Astrocyte (in vitro differentiated cells and primary cell): ENCODE measurements around the gene NUSAP1. TPM values are rescaled to one million over a fixed set of nuclear protein-coding genes. Genes with fewer than 3 reads are reported as not detected.
"Not testable (repeated sequence)": the region's sequence is repeated elsewhere in the genome, so short reads cannot be mapped to it uniquely, and the experiment has no call there.

Experiments used
- DNase-seq: peaks from one replicate; pipeline ENCODE4 v3.0.0-alpha.2; 2010; ENCODE audit warnings: low read depth
- FAIRE-seq: peaks from 2 replicates; lab custom pipeline; 2011; peaks lifted over from hg19 to GRCh38; lab: Jason Lieb, UNC
- H2AFZ ChIP-seq: 2 replicates; pipeline ENCODE4 v1.6.0; 2012; ENCODE audit warnings: low read depth, low read length, inconsistent platforms
- H3K27ac ChIP-seq: 2 replicates; pipeline ENCODE4 v1.5.1; 2011; ENCODE audit warnings: low read depth, low read length, inconsistent platforms
- H3K27me3 ChIP-seq: 2 replicates; pipeline ENCODE4 v1.6.0; 2011; ENCODE audit warnings: low read length, inconsistent platforms; ENCODE audit not compliant: insufficient read depth
- H3K36me3 ChIP-seq: 2 replicates; pipeline ENCODE4 v1.5.1; 2011; ENCODE audit warnings: low read length, inconsistent platforms; ENCODE audit not compliant: insufficient read depth
- H3K4me1 ChIP-seq: 2 replicates; pipeline ENCODE4 v1.5.1; 2011; ENCODE audit warnings: low read length, inconsistent platforms; ENCODE audit not compliant: insufficient read depth
- H3K4me2 ChIP-seq: 2 replicates; pipeline ENCODE4 v1.6.0; 2012; ENCODE audit warnings: low read length, inconsistent platforms
- H3K4me3 ChIP-seq: 2 replicates; pipeline ENCODE4 v1.5.1; 2011; ENCODE audit warnings: low read depth, mild to moderate bottlenecking, low read length, inconsistent platforms; ENCODE audit not compliant: insufficient read depth
- H3K79me2 ChIP-seq: 2 replicates; pipeline ENCODE4 v1.6.0; 2012; ENCODE audit warnings: mild to moderate bottlenecking, low read length, inconsistent platforms; ENCODE audit not compliant: insufficient read depth
- H3K9ac ChIP-seq: 2 replicates; pipeline ENCODE4 v1.6.0; 2012; ENCODE audit warnings: mild to moderate bottlenecking, low read length, inconsistent platforms
- H3K9me3 ChIP-seq: 2 replicates; pipeline ENCODE4 v1.5.1; 2012; ENCODE audit warnings: low read depth, mild to moderate bottlenecking, low read length, inconsistent platforms; ENCODE audit not compliant: insufficient read depth
- H4K20me1 ChIP-seq: 2 replicates; pipeline ENCODE4 v1.6.0; 2012; ENCODE audit warnings: low read length, inconsistent platforms; ENCODE audit not compliant: insufficient read depth
- H3K27ac Mint-ChIP-seq: one replicate; pipeline ENCODE4 v1.8.0; 2021; ENCODE audit warnings: mild to moderate bottlenecking, mixed read lengths; ENCODE audit not compliant: unreplicated experiment
- H3K27me3 Mint-ChIP-seq: one replicate; pipeline ENCODE4 v1.8.0; 2021; ENCODE audit warnings: low read depth, mixed read lengths; ENCODE audit not compliant: unreplicated experiment
- H3K36me3 Mint-ChIP-seq: one replicate; pipeline ENCODE4 v1.8.0; 2021; ENCODE audit warnings: low read depth, mixed read lengths; ENCODE audit not compliant: unreplicated experiment
- H3K4me1 Mint-ChIP-seq: one replicate; pipeline ENCODE4 v1.8.0; 2021; ENCODE audit warnings: low read depth, mixed read lengths; ENCODE audit not compliant: unreplicated experiment
- H3K4me3 Mint-ChIP-seq: one replicate; pipeline ENCODE4 v1.8.0; 2021; ENCODE audit warnings: mild to moderate bottlenecking, moderate library complexity, mixed read lengths; ENCODE audit not compliant: unreplicated experiment
- H3K9me3 Mint-ChIP-seq: one replicate; pipeline ENCODE4 v1.8.0; 2021; ENCODE audit warnings: mild to moderate bottlenecking, mixed read lengths; ENCODE audit not compliant: unreplicated experiment
- EZH2 ChIP-seq: IDR thresholded peaks from 2 replicates; pipeline ENCODE4 v1.6.1; 2012; ENCODE audit warnings: mild to moderate bottlenecking, low read length, inconsistent platforms; ENCODE audit not compliant: insufficient read depth
- total RNA-seq: library from RNA; stranded (reverse); gene quantifications from 2 replicates; pipeline ENCODE4 v1.2.1, GENCODE V29; 2021
- TF ChIP-seq, protein P1 (sequence below): IDR thresholded peaks from 2 replicates; pipeline ENCODE4 v1.5.1; 2011; ENCODE audit warnings: low read depth, mild to moderate bottlenecking, inconsistent platforms, low read length, moderate library complexity; ENCODE audit not compliant: insufficient read depth

The NUSAP1 gene
- total RNA-seq, 1 donor from 2014 or later, result 7.7 TPM

DNA sequence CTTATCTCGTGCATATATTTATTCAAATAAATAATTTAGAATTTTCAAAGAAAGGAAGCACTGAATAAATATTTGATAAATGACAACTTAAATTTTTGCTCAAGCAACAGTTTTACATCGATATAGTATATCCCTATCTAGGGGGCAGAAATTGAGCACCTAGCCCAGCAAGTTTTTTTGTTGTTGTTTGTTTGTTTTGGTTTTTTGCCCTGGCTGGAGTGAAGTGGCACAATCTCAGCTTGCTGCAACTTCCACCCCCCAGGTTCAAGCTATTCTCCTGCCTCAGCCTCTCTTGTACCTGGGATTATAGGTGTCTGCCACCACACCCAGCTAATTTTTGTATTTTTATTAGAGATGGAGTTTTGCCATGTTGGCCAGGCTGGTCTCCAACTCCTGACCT, 42.7 kb upstream of the NUSAP1 start:
- Histone ChIP-seq H3K4me1 (peaks cover 7% of the 10 kb centered on the region), H3K4me3 (no peak overlapping the region), H4K20me1 (peaks cover 21% of the 10 kb centered on the region), H3K27ac (no peak overlapping the region), H3K9me3 (no peaks in the 10 kb centered on the region), H3K79me2 (peaks cover 38% of the 10 kb centered on the region), H3K9ac (no peak overlapping the region), H3K36me3 (peaks cover 33% of the 10 kb centered on the region), H3K27me3 (no peaks in the 10 kb centered on the region), H2AFZ (no peak overlapping the region), H3K4me2 (no peak overlapping the region)
- Mint-ChIP-seq H3K36me3 (peaks cover 20% of the 10 kb centered on the region), H3K4me1 (peaks cover 15% of the 10 kb centered on the region), H3K27me3 (no peaks in the 10 kb centered on the region), H3K4me3 (no peak overlapping the region), H3K9me3 (no peaks in the 10 kb centered on the region), H3K27ac (no peak overlapping the region)
- TF ChIP-seq, protein P1, sequence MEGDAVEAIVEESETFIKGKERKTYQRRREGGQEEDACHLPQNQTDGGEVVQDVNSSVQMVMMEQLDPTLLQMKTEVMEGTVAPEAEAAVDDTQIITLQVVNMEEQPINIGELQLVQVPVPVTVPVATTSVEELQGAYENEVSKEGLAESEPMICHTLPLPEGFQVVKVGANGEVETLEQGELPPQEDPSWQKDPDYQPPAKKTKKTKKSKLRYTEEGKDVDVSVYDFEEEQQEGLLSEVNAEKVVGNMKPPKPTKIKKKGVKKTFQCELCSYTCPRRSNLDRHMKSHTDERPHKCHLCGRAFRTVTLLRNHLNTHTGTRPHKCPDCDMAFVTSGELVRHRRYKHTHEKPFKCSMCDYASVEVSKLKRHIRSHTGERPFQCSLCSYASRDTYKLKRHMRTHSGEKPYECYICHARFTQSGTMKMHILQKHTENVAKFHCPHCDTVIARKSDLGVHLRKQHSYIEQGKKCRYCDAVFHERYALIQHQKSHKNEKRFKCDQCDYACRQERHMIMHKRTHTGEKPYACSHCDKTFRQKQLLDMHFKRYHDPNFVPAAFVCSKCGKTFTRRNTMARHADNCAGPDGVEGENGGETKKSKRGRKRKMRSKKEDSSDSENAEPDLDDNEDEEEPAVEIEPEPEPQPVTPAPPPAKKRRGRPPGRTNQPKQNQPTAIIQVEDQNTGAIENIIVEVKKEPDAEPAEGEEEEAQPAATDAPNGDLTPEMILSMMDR, result no peak
- no peak for TF ChIP-seq EZH2
- DNase-seq (no peak), FAIRE-seq (no peak)

DNA sequence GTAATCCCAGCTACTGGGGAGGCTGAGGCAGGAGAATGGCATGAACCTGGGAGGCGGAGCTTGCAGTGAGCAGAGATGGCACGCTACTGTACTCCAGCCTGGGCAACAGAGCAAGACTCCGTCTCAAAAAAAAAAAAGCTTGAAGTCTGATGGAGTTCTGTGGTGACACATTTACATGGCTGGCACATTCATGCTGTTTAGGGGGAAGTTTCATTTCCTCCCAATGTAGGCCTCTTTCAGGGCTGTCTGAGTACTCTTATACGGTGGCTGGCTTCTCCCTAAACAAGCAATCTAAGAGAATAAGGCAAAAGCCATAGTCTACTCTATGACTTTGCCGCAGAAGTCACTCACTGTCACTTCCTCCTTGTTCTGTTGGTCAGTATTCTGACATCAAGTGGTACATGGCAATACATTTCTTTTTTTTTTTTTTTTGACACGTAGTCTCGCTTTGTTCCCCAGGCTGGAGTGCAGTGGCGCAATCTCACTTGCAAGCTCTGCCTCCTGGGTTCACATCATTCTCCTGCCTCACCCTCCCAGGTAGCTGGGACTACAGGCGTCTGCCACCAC, 41.5 kb upstream of the NUSAP1 start:
- no peak overlapping the region for H3K27ac ChIP-seq
- FAIRE-seq (no peak), DNase-seq (no peak)
- H3K4me3 ChIP-seq, result no peak overlapping the region
- no peak overlapping the region for H3K4me3 Mint-ChIP-seq
- peaks cover 27% of the 10 kb centered on the region for H3K79me2 ChIP-seq
- no peak overlapping the region for H3K9ac ChIP-seq
- H4K20me1 ChIP-seq, result peaks cover 18% of the 10 kb centered on the region
- peaks cover 26% of the 10 kb centered on the region for H3K36me3 ChIP-seq
- H3K27ac Mint-ChIP-seq, result no peak overlapping the region
- H3K27me3 ChIP-seq, result no peaks in the 10 kb centered on the region
- TF ChIP-seq, protein P1, result no peak
- TF ChIP-seq EZH2, result no peak
- H3K9me3 ChIP-seq, result no peaks in the 10 kb centered on the region
- H2AFZ ChIP-seq, result no peak overlapping the region
- no peaks in the 10 kb centered on the region for H3K4me1 ChIP-seq
- peaks cover 19% of the 10 kb centered on the region for H3K36me3 Mint-ChIP-seq
- H3K4me2 ChIP-seq, result no peak overlapping the region
- H3K27me3 Mint-ChIP-seq, result no peaks in the 10 kb centered on the region
- H3K4me1 Mint-ChIP-seq, result peaks cover 8% of the 10 kb centered on the region
- H3K9me3 Mint-ChIP-seq, result no peaks in the 10 kb centered on the region

DNA sequence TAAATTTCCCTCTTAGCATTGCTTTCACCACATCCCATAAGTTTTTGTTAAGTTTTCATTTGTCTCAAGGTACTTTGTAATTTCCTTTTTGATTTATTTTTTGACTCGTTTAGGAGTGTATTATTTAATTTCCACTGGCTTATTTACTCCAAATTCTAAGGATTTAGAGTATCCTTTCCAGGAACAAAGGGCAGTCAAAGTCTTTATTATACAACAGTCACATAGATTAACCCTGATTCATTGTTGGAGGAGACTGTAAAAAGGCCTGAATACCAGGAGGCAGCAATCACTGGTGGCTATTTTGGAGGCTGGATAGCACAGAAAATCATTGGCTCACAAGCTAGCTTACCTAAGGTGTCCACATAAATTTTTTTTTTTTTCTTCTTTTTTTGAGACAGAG, 40.2 kb upstream of the NUSAP1 start:
- Mint-ChIP-seq H3K36me3 (peaks cover 11% of the 10 kb centered on the region), H3K27ac (peak overlapping the region; percentile 18), H3K4me3 (no peak overlapping the region), H3K27me3 (no peaks in the 10 kb centered on the region), H3K4me1 (peaks cover 8% of the 10 kb centered on the region), H3K9me3 (no peaks in the 10 kb centered on the region)
- H3K9me3 ChIP-seq, result no peaks in the 10 kb centered on the region
- no peak overlapping the region for H3K4me3 ChIP-seq
- no peak overlapping the region for H2AFZ ChIP-seq
- no peak overlapping the region for H3K4me2 ChIP-seq
- TF ChIP-seq, protein P1, result no peak
- no peak for TF ChIP-seq EZH2
- H3K36me3 ChIP-seq, result peaks cover 13% of the 10 kb centered on the region
- peaks cover 15% of the 10 kb centered on the region for H3K79me2 ChIP-seq
- H3K4me1 ChIP-seq, result no peaks in the 10 kb centered on the region
- peaks cover 13% of the 10 kb centered on the region for H4K20me1 ChIP-seq
- FAIRE-seq, result no peak
- no peak for DNase-seq
- H3K9ac ChIP-seq, result no peak overlapping the region
- no peaks in the 10 kb centered on the region for H3K27me3 ChIP-seq
- no peak overlapping the region for H3K27ac ChIP-seq

DNA sequence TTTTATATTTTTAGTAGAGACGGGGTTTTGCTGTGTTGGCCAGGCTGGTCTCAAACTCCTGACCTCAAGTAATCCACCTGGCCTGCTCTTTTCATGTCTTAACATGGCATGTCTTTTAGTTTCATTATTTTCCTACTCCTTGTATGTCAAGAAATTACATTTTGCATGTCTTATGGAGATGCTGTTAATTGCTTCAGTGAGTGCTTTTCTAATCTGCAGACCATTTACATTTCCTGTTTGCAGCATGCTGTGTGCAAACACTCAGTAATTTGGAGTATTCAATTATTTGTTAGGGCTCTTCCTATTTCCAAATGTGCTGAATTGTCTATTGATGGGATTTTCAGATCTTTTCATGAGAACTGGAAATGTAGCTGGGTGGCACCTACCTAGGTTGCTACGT, 31.5 kb upstream of the NUSAP1 start:
- not testable (repeated sequence) for H3K27ac Mint-ChIP-seq, H2AFZ ChIP-seq, H3K79me2 ChIP-seq, H3K4me3 ChIP-seq, H3K4me1 Mint-ChIP-seq, H3K36me3 ChIP-seq, H3K9ac ChIP-seq, H3K9me3 ChIP-seq, H4K20me1 ChIP-seq, H3K4me1 ChIP-seq, H3K36me3 Mint-ChIP-seq, H3K27ac ChIP-seq, H3K9me3 Mint-ChIP-seq, H3K27me3 ChIP-seq, H3K27me3 Mint-ChIP-seq, DNase-seq, H3K4me3 Mint-ChIP-seq, H3K4me2 ChIP-seq
- FAIRE-seq, result peak; percentile 82
